SK-N-SH (cell line): ENCODE measurements around the gene EFCC1. TPM values are rescaled to one million over a fixed set of nuclear protein-coding genes. Genes with fewer than 3 reads are reported as not detected.

Experiments
- CTCF ChIA-PET: fragments of 300-600, 350-600 bp; formaldehyde crosslinking; extraction: SDS; loops from one replicate; lab custom pipeline; 2021; lab: Yijun Ruan, JAX
- POLR2A ChIA-PET: fragments of 350-600 bp; sonication (Branson Sonifier 250); formaldehyde crosslinking; extraction: SDS; loops from one replicate; lab custom pipeline; 2020; ENCODE audit warnings: antibody characterized with exemption, inconsistent platforms; lab: Yijun Ruan, JAX
- DNase-seq: peaks from one replicate; pipeline ENCODE4 v3.0.0; 2012
- H2AFZ ChIP-seq: fragments of 200-600 bp; sonication (generic); 2 replicates; pipeline ENCODE4 v1.8.1; 2016; ENCODE audit warnings: antibody characterized with exemption, mild to moderate bottlenecking, low read depth
- H3F3A ChIP-seq: fragments of 200-600 bp; sonication (generic); replicated peaks from 2 replicates; pipeline ENCODE3; 2016; ENCODE audit warnings: antibody characterized with exemption, mild to moderate bottlenecking; ENCODE audit not compliant: insufficient read depth
- H3K27ac ChIP-seq, 2 experiments: fragments of 200-500 bp in 1 of 2; fragments of 200-600 bp in 1 of 2; sonication (Bioruptor generic) in 1 of 2; sonication (generic), shearing (Covaris generic) in 1 of 2; 2 replicates each; pipeline versions ENCODE4 v1.5.1 to v1.6.1; 2014 to 2016; ENCODE audit warnings: low read depth in 2 of 2, inconsistent platforms in 1 of 2, low read length in 1 of 2, mild to moderate bottlenecking in 1 of 2, mixed read lengths in 1 of 2
- H3K27me3 ChIP-seq: fragments of 200-600 bp; sonication (generic), shearing (Covaris generic); 2 replicates; pipeline ENCODE4 v1.6.1; 2016; ENCODE audit warnings: mixed run types; ENCODE audit not compliant: insufficient read depth
- H3K36me3 ChIP-seq, 2 experiments: fragments of 200-500 bp in 1 of 2; fragments of 200-600 bp in 1 of 2; sonication (Bioruptor generic) in 1 of 2; sonication (generic) in 1 of 2; replicated peaks in 1 of 2; 2 replicates each; pipeline versions ENCODE3 to v1.5.1; 2014 to 2016; ENCODE audit warnings: low read length in 1 of 2, mild to moderate bottlenecking in 1 of 2; ENCODE audit not compliant: insufficient read depth in 2 of 2, control insufficient read depth in 1 of 2
- H3K4me1 ChIP-seq, 2 experiments: fragments of 200-500 bp in 1 of 2; fragments of 200-600 bp in 1 of 2; sonication (Bioruptor generic) in 1 of 2; sonication (generic), shearing (Covaris generic) in 1 of 2; 2 replicates each; pipeline versions ENCODE4 v1.5.1 to v1.6.1; 2014 to 2016; ENCODE audit warnings: low read depth in 1 of 2, low read length in 1 of 2, mixed run types in 1 of 2; ENCODE audit not compliant: insufficient read depth in 2 of 2, control insufficient read depth in 1 of 2
- H3K4me2 ChIP-seq: fragments of 200-600 bp; sonication (generic), shearing (Covaris generic); 2 replicates; pipeline ENCODE4 v1.6.1; 2017; ENCODE audit warnings: mixed run types
- H3K4me3 ChIP-seq, 2 experiments: fragments of 200-500 bp in 1 of 2; fragments of 200-600 bp in 1 of 2; sonication (Bioruptor generic) in 1 of 2; sonication (generic), shearing (Covaris generic) in 1 of 2; 2 replicates each; pipeline versions ENCODE4 v1.5.1 to v1.8.1; 2014 to 2016; ENCODE audit warnings: low read depth in 2 of 2, inconsistent platforms in 1 of 2, low read length in 1 of 2, mild to moderate bottlenecking in 1 of 2, mixed read lengths in 1 of 2, moderate library complexity in 1 of 2
- H3K79me2 ChIP-seq: fragments of 200-600 bp; sonication (generic); 2 replicates; pipeline ENCODE4 v1.8.1; 2017; ENCODE audit warnings: mild to moderate bottlenecking; ENCODE audit not compliant: insufficient read depth
- H3K9ac ChIP-seq: fragments of 200-600 bp; sonication (generic); 2 replicates; pipeline ENCODE4 v1.6.1; 2017; ENCODE audit warnings: mixed run types
- H3K9me2 ChIP-seq: fragments of 200-600 bp; sonication (generic); 2 replicates; pipeline ENCODE4 v1.6.1; 2017; ENCODE audit warnings: mixed run types
- H3K9me3 ChIP-seq: fragments of 200-600 bp; sonication (generic); 2 replicates; pipeline ENCODE4 v1.6.1; 2017; ENCODE audit warnings: mixed run types, mild to moderate bottlenecking, moderate library complexity
- H4K20me1 ChIP-seq: fragments of 200-600 bp; sonication (generic); 2 replicates; pipeline ENCODE4 v1.6.1; 2017; ENCODE audit warnings: mild to moderate bottlenecking, mixed run types; ENCODE audit not compliant: insufficient read depth
- ELF1 ChIP-seq: IDR thresholded peaks from 2 replicates; pipeline ENCODE4 v1.4.0; 2012
- EP300 ChIP-seq, 2 experiments: IDR thresholded peaks; 2 replicates each; pipeline versions ENCODE4 v1.4.0 to v1.6.1; 2012; ENCODE audit warnings: borderline replicate concordance in 1 of 2, low read depth in 1 of 2, low read length in 1 of 2
- FOSL2 ChIP-seq: IDR thresholded peaks from 2 replicates; pipeline ENCODE4 v1.4.0; 2012; ENCODE audit warnings: low read depth, mild to moderate bottlenecking, moderate library complexity, borderline replicate concordance
- FOXJ3 ChIP-seq: sonication (generic); formaldehyde crosslinking; IDR thresholded peaks from 2 replicates; pipeline ENCODE4 v1.5.1; 2020; ENCODE audit warnings: mild to moderate bottlenecking, missing genetic modification reagents
- FOXM1 ChIP-seq: IDR thresholded peaks from 2 replicates; pipeline ENCODE4 v1.4.0; 2012; ENCODE audit warnings: low read depth, mild to moderate bottlenecking
- GABPA ChIP-seq: IDR thresholded peaks from 2 replicates; pipeline ENCODE4 v1.4.0; 2012; ENCODE audit warnings: low read depth, mild to moderate bottlenecking
- MAX ChIP-seq: IDR thresholded peaks from 2 replicates; pipeline ENCODE4 v1.4.0; 2012; ENCODE audit warnings: low read depth
- NFIC ChIP-seq: IDR thresholded peaks from 2 replicates; pipeline ENCODE4 v1.4.0; 2012; ENCODE audit warnings: borderline replicate concordance
- POLR2AphosphoS5 ChIP-seq: IDR thresholded peaks from 2 replicates; pipeline ENCODE4 v1.6.1; 2012; ENCODE audit warnings: low read depth, low read length
- RCOR1 ChIP-seq: fragments of 150-350 bp; IDR thresholded peaks from 2 replicates; pipeline ENCODE4 v1.6.1; 2017; ENCODE audit warnings: antibody characterized with exemption, low read length
- RFX5 ChIP-seq: IDR thresholded peaks from 2 replicates; pipeline ENCODE4 v1.6.1; 2012; ENCODE audit warnings: mild to moderate bottlenecking, improper control_type of control experiment, low read length
- SIN3A ChIP-seq: IDR thresholded peaks from 2 replicates; pipeline ENCODE4 v1.6.1; 2012; ENCODE audit warnings: low read depth, mild to moderate bottlenecking, low read length, moderate library complexity, borderline replicate concordance
- TCF12 ChIP-seq: IDR thresholded peaks from 2 replicates; pipeline ENCODE4 v1.4.0; 2012
- TEAD4 ChIP-seq: IDR thresholded peaks from 2 replicates; pipeline ENCODE4 v1.4.0; 2012; ENCODE audit warnings: mild to moderate bottlenecking, borderline replicate concordance; ENCODE audit not compliant: insufficient read depth
- USF1 ChIP-seq: IDR thresholded peaks from 2 replicates; pipeline ENCODE4 v1.4.0; 2012; ENCODE audit warnings: low read depth, borderline replicate concordance
- YY1 ChIP-seq: IDR thresholded peaks from 2 replicates; pipeline ENCODE4 v1.4.0; 2012; ENCODE audit warnings: low read depth, mild to moderate bottlenecking
- WGBS: methylation state at CpG from one replicate; pipeline ENCODE4 v1.1.6; 2017; ENCODE audit warnings: low lambda C conversion rate; 5-methylcytosine and 5-hydroxymethylcytosine counted together
- polyA plus RNA-seq, 3 experiments: library from polyadenylated mRNA; depleted of rRNA; stranded (reverse); fragments of >200 nt; gene quantifications; 2 replicates each; pipeline ENCODE4 v1.2.3, GENCODE V29; 2012

Gene EFCC1
- polyA plus RNA-seq, 1 of the 3 experiments (the other 2 are of a cell fraction) = not detected

GRCh38 chr3:129063091-129063640 is 62.1 kb downstream of the EFCC1 start:
- CTCF ChIA-PET = interaction anchor here (2.9 kb wide), 1 partner anchor 10 kb away, joined by 22 read pairs; no protein-coding TSS in a partner anchor
- Histone ChIP-seq H3K4me3 (no peak overlapping the region), H4K20me1 (no peaks in the 10 kb centered on the region), H3K9me3 (no peaks in the 10 kb centered on the region), H3K9me2 (no peaks in the 10 kb centered on the region), H3K4me1 (peaks cover 0 to 27% of the 10 kb centered on the region in 2 experiments; a peak in 1 of 4 replicates), H3K4me2 (no peak overlapping the region), H3F3A (no peaks in the 10 kb centered on the region), H3K27ac (peak overlapping the region in 1 of 2 experiments; percentile 50; a peak in 1 of 4 replicates), H3K79me2 (no peaks in the 10 kb centered on the region), H3K36me3 (no peaks in the 10 kb centered on the region), H2AFZ (no peak overlapping the region), H3K27me3 (peaks cover 9% of the 10 kb centered on the region; the same call in 1 of the 2 replicates), H3K9ac (no peak overlapping the region)
- POLR2A ChIA-PET = no interaction called here
- TF ChIP-seq POLR2AphosphoS5 (no peak), FOXM1 (no peak), ELF1 (no peak), NFIC (no peak), EP300 (IDR thresholded peaks at IDR 0.05; ENCODE audit: borderline replicate concordance in 1 of 2, low read depth in 1 of 2, low read length in 1 of 2) (no peak), GABPA (no peak), YY1 (no peak)
- WGBS = 79% methylated on average over 8 of the region's 10 CpGs
- DNase-seq = no peak

- H3K4me1 ChIP-seq = peaks cover 0 to 20% of the 10 kb centered on the region in 2 experiments; a peak in 1 of 4 replicates
- CTCF ChIA-PET = interaction anchor here (2.9 kb wide), 1 partner anchor 11 kb away, joined by 22 read pairs; no protein-coding TSS in a partner anchor
- no peaks in the 10 kb centered on the region for H3K9me3 ChIP-seq
- H3F3A ChIP-seq = no peaks in the 10 kb centered on the region
- no peaks in the 10 kb centered on the region for H3K9me2 ChIP-seq
- H4K20me1 ChIP-seq = no peaks in the 10 kb centered on the region
- TF ChIP-seq YY1 (no peak), RCOR1 (no peak), SIN3A (no peak), FOXJ3 (CRISPR knock-in tag) (no peak), MAX (no peak), TEAD4 (no peak), FOSL2 (no peak), ELF1 (no peak), NFIC (no peak), USF1 (no peak), TCF12 (no peak), EP300 (IDR thresholded peaks at IDR 0.05; ENCODE audit: borderline replicate concordance in 1 of 2, low read depth in 1 of 2, low read length in 1 of 2) (no peak), RFX5 (no peak), GABPA (no peak), POLR2AphosphoS5 (no peak)
- H3K27me3 ChIP-seq = peaks cover 1% of the 10 kb centered on the region; the same call in 1 of the 2 replicates
- H3K4me2 ChIP-seq = no peak overlapping the region
- no peak overlapping the region for H3K27ac ChIP-seq
- no peak for DNase-seq
- POLR2A ChIA-PET = no interaction called here
- no peaks in the 10 kb centered on the region for H3K36me3 ChIP-seq
- no peak overlapping the region for H2AFZ ChIP-seq
- H3K4me3 ChIP-seq = no peak overlapping the region
- no peaks in the 10 kb centered on the region for H3K79me2 ChIP-seq
- WGBS = 69% methylated on average over 11 of the region's 15 CpGs
- no peak overlapping the region for H3K9ac ChIP-seq
These were observed 62.9 kb downstream of the EFCC1 start for GRCh38 chr3:129063841-129064482.
